NCI-H1436 treated with DMSO at 0.1 percent for 48 hours (cell line): ENCODE results near the gene NPIPB5.
"Not testable (repeated sequence)": the region's sequence is repeated elsewhere in the genome, so short reads cannot be mapped to it uniquely, and the experiment has no call there.

ENCODE experiments used
- DNase-seq: peaks from one replicate; lab custom pipeline; 2025; lab: John Stamatoyannopoulos, UW

Gene NPIPB5

DNA sequence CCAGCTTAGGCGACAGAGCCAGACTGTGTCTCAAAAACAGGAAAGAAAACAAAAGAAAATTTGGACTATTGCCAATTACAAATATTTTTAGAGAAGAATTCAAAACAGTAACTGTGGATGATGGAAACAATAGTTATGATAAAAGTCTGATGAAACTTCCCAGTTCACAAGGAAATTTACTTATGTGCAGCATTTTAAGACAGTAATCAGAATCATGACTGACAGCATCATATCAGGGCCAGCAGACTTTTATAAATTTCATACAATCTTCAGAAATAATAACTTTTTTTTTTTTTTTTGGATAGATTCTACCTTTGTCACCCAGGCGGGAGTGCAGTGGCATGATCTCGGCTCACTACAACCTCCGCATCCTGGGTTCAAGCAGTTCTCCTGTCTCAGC is at the start of gene NPIPB5:
Gene NPIPB5, plus strand, starts transcription at position 301 of the 400 bp plus-strand sequence. CDS start 2,911 bp downstream, outside the sequence.
- DNase-seq = not testable (repeated sequence)

DNA sequence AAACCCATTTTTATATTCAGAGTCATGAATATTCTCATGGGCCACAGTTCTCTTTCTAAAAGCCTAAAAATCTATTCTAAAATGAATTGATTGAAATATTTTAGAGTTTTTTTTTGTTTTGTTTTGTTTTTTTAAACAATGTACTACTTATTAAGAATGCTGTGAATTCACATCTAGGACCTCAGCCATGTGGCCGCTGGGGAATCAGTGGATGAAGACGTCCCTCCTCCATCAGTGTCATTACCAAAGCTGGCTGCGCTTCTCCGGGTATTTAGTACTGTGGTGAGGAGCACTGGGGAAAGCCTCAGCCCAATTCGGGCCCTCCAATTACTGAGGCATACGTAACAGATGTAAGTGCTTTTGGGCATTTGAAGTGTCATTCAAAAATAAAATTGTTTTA is 41.8 kb upstream of the NPIPB5 start:
- DNase-seq = not testable (repeated sequence)

- not testable (repeated sequence) for DNase-seq
Observed at GRCh38 chr16:22537996-22538395, 27.3 kb downstream of the NPIPB5 start.

- not testable (repeated sequence) for DNase-seq
Observed at GRCh38 chr16:22544809-22545208, 34.1 kb downstream of the NPIPB5 start.

DNA sequence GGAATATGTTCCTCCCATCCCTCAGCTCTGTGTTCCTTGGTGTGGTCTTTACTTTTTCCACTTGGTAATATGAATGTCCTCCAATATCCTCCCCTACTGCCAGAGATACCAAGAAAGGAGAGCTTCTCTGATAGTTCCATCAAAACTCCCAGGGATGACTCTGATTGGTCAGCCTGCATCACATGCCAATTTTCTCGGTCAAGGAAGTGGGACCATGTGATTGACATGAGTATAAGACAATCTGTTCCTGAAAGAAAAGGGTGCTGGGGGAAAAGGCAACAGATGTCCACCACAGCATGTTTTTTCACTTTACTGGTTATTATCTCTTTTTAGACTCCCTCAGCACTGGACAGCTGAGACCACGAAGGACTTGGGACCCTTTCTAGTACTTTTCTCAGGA is 35.9 kb downstream of the NPIPB5 start:
- DNase-seq = not testable (repeated sequence)

DNA sequence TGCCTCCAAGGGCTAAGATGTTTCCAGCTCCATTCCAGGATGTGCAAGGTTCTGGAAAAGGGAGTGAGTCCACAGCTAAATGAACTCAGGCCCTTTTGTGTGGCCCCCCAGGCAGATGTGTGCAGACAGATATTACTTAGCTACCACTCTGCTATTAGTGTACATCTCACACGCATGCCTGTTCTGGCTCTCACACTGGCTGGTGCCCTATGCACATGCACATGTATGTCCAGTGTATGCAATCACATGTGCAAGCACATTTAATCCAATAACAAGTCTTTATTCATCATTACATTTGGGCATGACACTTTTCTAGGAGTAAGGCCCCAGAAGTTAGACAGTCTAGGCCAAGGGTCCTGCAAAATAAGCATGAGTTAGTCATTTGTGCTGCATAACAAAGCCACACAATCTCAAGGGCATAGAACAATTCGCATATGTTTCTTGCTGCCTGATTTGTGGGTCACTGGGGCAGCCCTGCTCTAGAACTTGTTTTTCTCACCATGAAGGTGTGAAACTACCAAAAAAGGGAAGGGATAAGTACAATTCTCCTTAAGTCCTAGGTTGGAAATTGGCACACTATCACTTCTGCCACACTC is 36.6 kb downstream of the NPIPB5 start:
- DNase-seq = not testable (repeated sequence)

- not testable (repeated sequence) for DNase-seq
Observed at GRCh38 chr16:22549853-22550252, 39.2 kb downstream of the NPIPB5 start.

GRCh38 chr16:22551143-22551542 is 40.5 kb downstream of the NPIPB5 start:
- DNase-seq = not testable (repeated sequence)

DNA sequence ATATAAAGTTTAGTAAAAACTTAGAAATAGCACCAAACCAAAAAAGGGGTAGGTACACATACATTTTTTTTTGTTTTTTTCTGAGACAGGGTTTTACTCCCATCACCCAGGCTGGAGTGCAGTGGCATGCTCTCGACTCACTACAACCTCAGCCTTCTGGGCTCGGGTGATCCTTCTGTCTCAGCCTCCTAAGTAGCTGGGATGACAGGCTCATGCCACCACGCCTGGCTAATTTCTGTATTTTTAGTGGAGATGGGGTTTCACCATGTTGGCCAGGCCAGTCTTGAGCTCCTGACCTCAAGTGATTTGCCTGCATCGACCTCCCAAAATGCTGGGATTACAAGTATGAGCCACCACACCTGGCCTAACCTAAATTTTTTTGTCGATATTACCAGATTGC is 41.0 kb downstream of the NPIPB5 start:
- not testable (repeated sequence) for DNase-seq

GRCh38 chr16:22556759-22557158 is 46.1 kb downstream of the NPIPB5 start:
- not testable (repeated sequence) for DNase-seq
